ENCODE measurements around the gene GOLGA1. TPM values are rescaled to one million over a fixed set of nuclear protein-coding genes. Genes with fewer than 3 reads are reported as not detected.
"Not testable (repeated sequence)": the region's sequence is repeated elsewhere in the genome, so short reads cannot be mapped to it uniquely, and the experiment has no call there.

Gene GOLGA1
- total RNA-seq, 1 donor from 2014 or later: 19.4 TPM

DNA sequence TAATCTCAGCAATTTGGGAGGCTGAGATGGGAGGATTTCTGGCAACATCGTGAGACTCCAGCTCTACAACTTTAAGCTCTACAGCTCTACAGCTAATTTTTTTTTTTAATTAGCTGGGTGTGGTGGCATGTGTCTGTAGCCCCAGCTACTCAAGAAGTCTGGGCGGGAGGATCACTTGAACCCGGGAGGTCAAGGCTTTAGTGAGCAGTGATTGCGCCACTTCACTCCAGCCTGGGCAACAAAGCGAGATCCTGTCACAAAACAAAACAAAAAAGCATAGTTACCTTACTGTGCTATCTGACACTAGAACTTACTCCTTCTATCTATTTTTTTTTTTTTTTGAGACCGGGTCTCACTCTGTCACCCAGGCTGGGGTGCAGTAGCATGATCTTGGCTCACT, 93.9 kb downstream of the GOLGA1 start:
- DNase-seq (ENCODE audit: low spot score, unreplicated experiment): no peak
- Mint-ChIP-seq H3K4me3 (ENCODE audit: low read depth) (no peak overlapping the region), H3K27me3 (peaks cover 6% of the 10 kb centered on the region), H3K27ac (no peak overlapping the region), H3K9me3 (ENCODE audit: low read depth) (no peaks in the 10 kb centered on the region), H3K36me3 (ENCODE audit: insufficient read depth) (no peaks in the 10 kb centered on the region), H3K4me1 (ENCODE audit: low read depth) (no peaks in the 10 kb centered on the region)
- no peak for TF ChIP-seq CTCF (IDR thresholded peaks at IDR 0.05; ENCODE audit: unreplicated experiment)

DNA sequence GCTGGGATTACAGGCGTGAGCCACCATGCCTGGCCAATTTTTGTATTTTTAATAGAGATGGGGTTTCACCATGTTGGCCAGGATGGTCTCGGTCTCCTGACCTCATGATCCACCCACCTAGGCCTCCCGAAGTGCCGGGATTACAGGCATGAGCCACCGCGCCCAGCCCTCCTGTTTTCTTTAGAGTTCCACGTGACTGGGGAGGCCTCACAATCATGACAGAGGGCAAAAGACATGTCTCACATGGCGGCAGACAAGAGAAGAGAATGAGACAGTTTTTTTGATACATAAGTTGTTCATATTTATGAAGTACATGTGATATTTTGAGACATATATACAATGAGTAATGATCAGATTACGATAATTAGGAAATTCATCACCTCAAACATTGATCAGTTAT, 94.4 kb downstream of the GOLGA1 start:
- not testable (repeated sequence) for H3K4me1 Mint-ChIP-seq (ENCODE audit: low read depth); H3K27ac Mint-ChIP-seq; DNase-seq (ENCODE audit: low spot score, unreplicated experiment); H3K4me3 Mint-ChIP-seq (ENCODE audit: low read depth); H3K9me3 Mint-ChIP-seq (ENCODE audit: low read depth); H3K27me3 Mint-ChIP-seq; H3K36me3 Mint-ChIP-seq (ENCODE audit: insufficient read depth)

DNA sequence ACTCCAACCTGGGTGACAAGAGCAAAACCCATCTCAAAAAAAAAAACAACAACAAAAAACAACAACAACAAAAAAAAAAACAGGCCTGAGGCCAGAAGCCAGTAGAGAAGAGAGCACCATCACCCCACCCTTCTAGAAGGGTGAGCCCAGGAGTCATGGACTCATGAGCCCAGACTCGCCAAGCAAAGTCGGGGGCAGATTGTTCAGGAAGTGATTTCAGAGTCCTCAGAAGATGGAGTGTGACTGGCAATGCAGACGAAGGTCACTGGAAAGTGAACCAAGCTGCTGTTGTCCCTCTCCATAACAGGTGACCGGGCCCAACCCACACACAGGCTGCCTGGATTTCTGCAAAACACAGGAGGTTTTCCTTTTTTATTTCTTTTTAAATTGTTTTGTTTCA, 96.6 kb downstream of the GOLGA1 start:
- DNase-seq (ENCODE audit: low spot score, unreplicated experiment): no peak
- H3K4me3 Mint-ChIP-seq (ENCODE audit: low read depth): no peak overlapping the region
- no peaks in the 10 kb centered on the region for H3K27me3 Mint-ChIP-seq
- no peaks in the 10 kb centered on the region for H3K9me3 Mint-ChIP-seq (ENCODE audit: low read depth)
- no peaks in the 10 kb centered on the region for H3K36me3 Mint-ChIP-seq (ENCODE audit: insufficient read depth)
- H3K4me1 Mint-ChIP-seq (ENCODE audit: low read depth): peaks cover 6% of the 10 kb centered on the region
- H3K27ac Mint-ChIP-seq: no peak overlapping the region
- no peak for TF ChIP-seq CTCF (IDR thresholded peaks at IDR 0.05; ENCODE audit: unreplicated experiment)

GRCh38 chr9:124843456-124844034, 97.3 kb downstream of the GOLGA1 start:
- DNase-seq (ENCODE audit: low spot score, unreplicated experiment): no peak
- H3K4me1 Mint-ChIP-seq (ENCODE audit: low read depth): peaks cover 6% of the 10 kb centered on the region
- no peaks in the 10 kb centered on the region for H3K36me3 Mint-ChIP-seq (ENCODE audit: insufficient read depth)
- H3K4me3 Mint-ChIP-seq (ENCODE audit: low read depth): no peak overlapping the region
- no peak overlapping the region for H3K27ac Mint-ChIP-seq
- TF ChIP-seq CTCF (IDR thresholded peaks at IDR 0.05; ENCODE audit: unreplicated experiment): no peak
- no peaks in the 10 kb centered on the region for H3K9me3 Mint-ChIP-seq (ENCODE audit: low read depth)
- no peaks in the 10 kb centered on the region for H3K27me3 Mint-ChIP-seq

DNA sequence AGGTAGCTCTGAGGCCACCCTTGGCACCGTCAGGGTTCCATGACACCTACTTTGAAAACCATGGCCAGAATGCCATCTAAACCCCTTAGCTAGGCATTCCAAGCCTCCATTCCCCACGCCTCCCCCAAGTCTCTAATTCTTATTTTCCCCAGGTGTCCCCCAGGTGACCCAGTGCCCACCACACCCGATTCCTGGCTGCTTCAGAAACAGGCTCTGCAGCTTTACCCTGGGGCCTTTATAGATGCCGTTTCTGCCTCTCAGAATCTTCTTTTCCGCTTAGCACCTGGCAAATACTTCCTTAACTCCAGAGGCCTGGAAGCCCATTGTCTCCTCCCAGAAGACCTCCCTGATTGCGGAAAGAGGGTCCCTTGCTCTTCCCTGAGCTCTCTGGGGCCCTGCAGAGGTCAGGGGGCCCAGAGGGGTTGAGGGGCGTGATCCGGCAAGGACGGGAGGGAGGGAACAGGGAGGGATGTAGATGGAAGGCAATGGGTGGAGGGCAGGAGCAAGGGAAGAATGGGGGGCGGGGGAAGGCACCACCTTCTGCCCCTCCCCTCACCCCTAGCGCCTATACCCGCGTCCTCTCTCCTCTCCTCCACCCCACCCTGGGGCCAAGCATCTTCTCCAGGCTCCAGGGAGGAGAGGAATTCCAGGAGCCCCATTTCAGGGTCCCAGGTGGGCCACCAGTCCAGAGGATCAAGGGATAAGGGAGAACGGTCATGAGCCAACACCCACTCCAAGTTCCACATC, 99.6 kb downstream of the GOLGA1 start:
- Mint-ChIP-seq H3K4me1 (ENCODE audit: low read depth) (peaks cover 6% of the 10 kb centered on the region), H3K36me3 (ENCODE audit: insufficient read depth) (no peaks in the 10 kb centered on the region), H3K27ac (peak overlapping the region; percentile 74), H3K9me3 (ENCODE audit: low read depth) (no peaks in the 10 kb centered on the region), H3K4me3 (ENCODE audit: low read depth) (no peak overlapping the region), H3K27me3 (no peaks in the 10 kb centered on the region)
- TF ChIP-seq CTCF (IDR thresholded peaks at IDR 0.05; ENCODE audit: unreplicated experiment): no peak
- DNase-seq (ENCODE audit: low spot score, unreplicated experiment): no peak
